Mesothelial cell of epicardium (in vitro differentiated cells): Measurements from ENCODE around the gene NOP56. TPM values are rescaled to one million over a fixed set of nuclear protein-coding genes. Genes with fewer than 3 reads are reported as not detected.

ENCODE experiments used
- DNase-seq, 2 experiments: peaks; one replicate each; pipeline ENCODE4 v3.0.0; 2021; ENCODE audit warnings: low spot score in 2 of 2; ENCODE audit not compliant: unreplicated experiment in 2 of 2
- H3K27ac Mint-ChIP-seq: 2 replicates; pipeline ENCODE4 v1.8.0; 2021; ENCODE audit warnings: mixed read lengths
- H3K27me3 Mint-ChIP-seq: 2 replicates; pipeline ENCODE4 v1.8.0; 2021; ENCODE audit warnings: low read depth, mixed read lengths
- H3K36me3 Mint-ChIP-seq: 2 replicates; pipeline ENCODE4 v1.8.0; 2021; ENCODE audit warnings: mixed read lengths
- H3K4me1 Mint-ChIP-seq: 2 replicates; pipeline ENCODE4 v1.8.0; 2021; ENCODE audit warnings: mixed read lengths
- H3K4me3 Mint-ChIP-seq: 2 replicates; pipeline ENCODE4 v1.8.0; 2021; ENCODE audit warnings: mild to moderate bottlenecking, moderate library complexity, mixed read lengths
- H3K9me3 Mint-ChIP-seq: 2 replicates; pipeline ENCODE4 v1.8.0; 2021; ENCODE audit warnings: mixed read lengths
- total RNA-seq: library from RNA; stranded (reverse); gene quantifications from 3 replicates; pipeline ENCODE4 v1.2.1, GENCODE V29; 2021
- TF ChIP-seq, protein P1 (sequence below): fragments of 200-600 bp; sonication (generic); IDR thresholded peaks from one replicate; pipeline ENCODE4 v1.5.0; 2021; ENCODE audit warnings: antibody characterized with exemption; ENCODE audit not compliant: unreplicated experiment

Gene NOP56
- total RNA-seq, 1 donor from 2014 or later: 267 TPM

DNA sequence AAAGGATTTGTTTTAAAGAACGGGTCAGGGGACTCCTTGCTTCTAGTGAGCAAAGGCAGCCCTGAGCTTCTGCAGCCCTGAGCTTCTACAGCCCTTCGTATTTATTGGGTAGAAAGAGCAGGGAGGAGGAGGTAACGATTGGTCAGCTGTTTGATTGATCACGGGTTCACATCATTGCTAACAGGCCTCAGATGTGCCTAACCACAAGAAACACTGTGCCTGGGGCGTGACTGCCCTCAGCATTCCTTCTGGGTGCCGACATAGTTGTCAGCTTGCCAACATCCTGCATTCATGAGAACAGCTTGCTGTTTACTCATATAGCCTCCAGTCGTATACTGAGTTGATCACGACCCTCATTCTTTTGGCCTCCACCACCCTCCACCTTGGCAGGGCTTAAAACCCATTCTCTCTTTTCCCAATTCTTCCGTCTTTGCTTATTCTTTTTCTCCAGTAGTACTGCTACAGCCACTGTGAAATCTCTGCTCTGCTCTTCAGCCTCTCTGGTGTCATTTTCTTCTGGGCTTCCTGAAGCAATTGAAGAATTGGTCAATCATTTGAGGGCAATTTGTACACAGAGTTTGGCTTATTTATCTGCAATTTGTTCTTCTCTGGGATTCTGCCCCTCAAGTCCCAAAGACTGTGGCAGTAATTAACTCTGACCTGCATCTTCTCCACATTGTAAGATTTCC, 25.4 kb upstream of the NOP56 start:
- H3K27me3 Mint-ChIP-seq: peaks cover 44% of the 10 kb centered on the region
- no peak overlapping the region for H3K4me3 Mint-ChIP-seq
- TF ChIP-seq, protein P1, sequence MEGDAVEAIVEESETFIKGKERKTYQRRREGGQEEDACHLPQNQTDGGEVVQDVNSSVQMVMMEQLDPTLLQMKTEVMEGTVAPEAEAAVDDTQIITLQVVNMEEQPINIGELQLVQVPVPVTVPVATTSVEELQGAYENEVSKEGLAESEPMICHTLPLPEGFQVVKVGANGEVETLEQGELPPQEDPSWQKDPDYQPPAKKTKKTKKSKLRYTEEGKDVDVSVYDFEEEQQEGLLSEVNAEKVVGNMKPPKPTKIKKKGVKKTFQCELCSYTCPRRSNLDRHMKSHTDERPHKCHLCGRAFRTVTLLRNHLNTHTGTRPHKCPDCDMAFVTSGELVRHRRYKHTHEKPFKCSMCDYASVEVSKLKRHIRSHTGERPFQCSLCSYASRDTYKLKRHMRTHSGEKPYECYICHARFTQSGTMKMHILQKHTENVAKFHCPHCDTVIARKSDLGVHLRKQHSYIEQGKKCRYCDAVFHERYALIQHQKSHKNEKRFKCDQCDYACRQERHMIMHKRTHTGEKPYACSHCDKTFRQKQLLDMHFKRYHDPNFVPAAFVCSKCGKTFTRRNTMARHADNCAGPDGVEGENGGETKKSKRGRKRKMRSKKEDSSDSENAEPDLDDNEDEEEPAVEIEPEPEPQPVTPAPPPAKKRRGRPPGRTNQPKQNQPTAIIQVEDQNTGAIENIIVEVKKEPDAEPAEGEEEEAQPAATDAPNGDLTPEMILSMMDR: no peak
- no peaks in the 10 kb centered on the region for H3K4me1 Mint-ChIP-seq
- no peaks in the 10 kb centered on the region for H3K36me3 Mint-ChIP-seq
- H3K9me3 Mint-ChIP-seq: peaks cover 33% of the 10 kb centered on the region
- no peak overlapping the region for H3K27ac Mint-ChIP-seq
- DNase-seq: no peak

DNA sequence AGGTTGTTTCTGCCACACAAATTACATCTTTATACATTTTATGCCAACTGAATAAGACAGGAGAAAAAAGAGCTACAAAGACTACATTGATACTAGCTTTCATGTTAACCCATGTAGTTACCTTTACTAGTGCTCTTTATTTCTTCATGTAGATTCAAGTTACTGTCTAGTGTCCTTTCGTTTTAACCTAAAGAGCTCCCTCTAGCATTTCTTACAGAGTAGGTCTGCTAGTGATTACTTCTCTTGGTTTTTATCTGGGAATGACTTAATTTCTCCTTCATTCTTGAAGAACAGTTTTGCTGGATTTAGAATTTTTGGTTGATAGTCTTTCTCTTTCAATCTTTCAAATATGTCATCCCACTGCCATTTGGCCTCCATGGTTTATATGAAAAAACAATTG, 21.2 kb upstream of the NOP56 start:
- no peaks in the 10 kb centered on the region for H3K4me1 Mint-ChIP-seq
- H3K9me3 Mint-ChIP-seq: peaks cover 24% of the 10 kb centered on the region
- DNase-seq: no peak
- H3K36me3 Mint-ChIP-seq: no peaks in the 10 kb centered on the region
- H3K27ac Mint-ChIP-seq: no peak overlapping the region
- H3K4me3 Mint-ChIP-seq: no peak overlapping the region
- peaks cover 52% of the 10 kb centered on the region for H3K27me3 Mint-ChIP-seq
- TF ChIP-seq, protein P1: no peak

DNA sequence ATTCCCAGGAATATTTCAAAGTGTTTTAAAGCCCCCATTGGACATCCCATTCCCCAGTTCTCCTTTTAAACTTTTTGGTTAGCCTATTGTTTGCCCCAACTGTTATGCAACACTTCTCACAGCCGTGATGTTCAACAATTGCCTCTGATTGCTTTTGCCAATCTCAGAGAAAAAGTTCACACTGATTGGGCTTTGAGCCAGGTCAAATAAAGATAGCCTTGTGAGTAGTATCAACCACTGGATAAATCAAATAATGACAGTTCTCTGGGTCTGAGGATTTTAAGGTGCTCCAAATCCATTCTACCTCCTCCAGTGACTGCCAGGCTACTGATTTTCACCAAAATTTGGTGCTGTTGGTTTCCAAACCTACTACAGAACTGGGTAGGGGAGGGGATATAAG, 19.1 kb upstream of the NOP56 start:
- Mint-ChIP-seq H3K27me3 (peaks cover 57% of the 10 kb centered on the region), H3K36me3 (no peaks in the 10 kb centered on the region), H3K4me3 (no peak overlapping the region), H3K4me1 (no peaks in the 10 kb centered on the region), H3K27ac (no peak overlapping the region), H3K9me3 (peaks cover 16% of the 10 kb centered on the region)
- no peak for DNase-seq
- TF ChIP-seq, protein P1: no peak

DNA sequence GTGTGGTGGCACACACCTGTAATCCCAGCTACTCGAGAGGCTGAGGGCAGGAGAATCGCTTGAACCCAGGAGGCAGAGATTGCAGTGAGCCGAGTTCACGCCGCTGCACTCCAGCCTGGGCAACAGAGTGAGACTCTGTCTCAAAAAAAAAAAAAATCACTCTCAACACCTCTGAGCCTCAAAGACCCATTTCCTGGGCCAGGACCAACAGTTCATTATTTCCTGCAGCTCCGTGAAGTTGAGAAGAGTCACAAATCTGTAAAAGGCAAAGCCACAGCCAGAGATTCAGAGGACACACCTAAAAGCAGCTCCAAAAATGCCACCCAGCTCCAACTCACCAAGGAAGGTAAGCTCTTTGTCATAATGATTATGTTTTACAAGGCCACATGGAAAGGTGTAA, 15.2 kb upstream of the NOP56 start:
- H3K27me3 Mint-ChIP-seq: peaks cover 42% of the 10 kb centered on the region
- H3K36me3 Mint-ChIP-seq: no peaks in the 10 kb centered on the region

DNA sequence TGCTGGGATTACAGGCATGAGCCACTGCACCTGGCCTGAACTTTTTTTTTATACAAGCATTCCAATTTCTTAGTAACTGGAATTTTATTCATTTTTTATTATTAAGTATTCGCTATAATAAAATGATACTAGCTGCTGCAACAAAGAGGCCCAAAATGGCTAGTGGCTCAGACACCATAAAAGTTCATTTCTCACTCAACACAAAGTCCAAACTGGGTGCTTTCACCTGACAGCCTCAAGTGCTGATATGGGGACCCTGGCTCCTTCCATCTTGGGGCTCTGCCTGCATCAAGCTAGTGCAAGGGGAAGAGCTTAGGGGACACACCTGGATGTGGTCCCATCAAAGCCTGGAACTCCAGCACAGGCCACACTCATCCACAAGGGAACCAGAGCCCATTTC, 12.2 kb upstream of the NOP56 start:
- Mint-ChIP-seq H3K27ac (no peak overlapping the region), H3K4me3 (no peak overlapping the region), H3K4me1 (no peaks in the 10 kb centered on the region), H3K9me3 (peaks cover 3% of the 10 kb centered on the region), H3K27me3 (peaks cover 15% of the 10 kb centered on the region), H3K36me3 (peaks cover 1% of the 10 kb centered on the region)
- no peak for DNase-seq
- TF ChIP-seq, protein P1: no peak

More for the DNA sequence above, 15.2 kb upstream of the NOP56 start:
- Mint-ChIP-seq H3K4me3 (no peak overlapping the region), H3K9me3 (no peaks in the 10 kb centered on the region), H3K4me1 (no peaks in the 10 kb centered on the region), H3K27ac (no peak overlapping the region)
- TF ChIP-seq, protein P1: no peak
- DNase-seq: no peak
